Activated T-helper 2 cell treated with anti-CD3 and anti-CD28 coated beads, Interferon-gamma antibody, Interleukin-2, Interleukin-4, amounts not matched to agents 10 μg/mL and 5 μg/mL and 100 μg/mL, durations not matched to agents 14 hours and 24 hours and 36 hours (primary cell): ENCODE measurements around the gene MSRB3. TPM values are rescaled to one million over a fixed set of nuclear protein-coding genes. Genes with fewer than 3 reads are reported as not detected.
"Not testable (repeated sequence)": the region's sequence is repeated elsewhere in the genome, so short reads cannot be mapped to it uniquely, and the experiment has no call there.

Experiments used
- DNase-seq: peaks from one replicate; pipeline ENCODE4 v3.0.0; 2021; ENCODE audit warnings: low spot score
- H3K27ac Mint-ChIP-seq: one replicate; pipeline ENCODE4 v1.8.0; 2021; ENCODE audit warnings: mixed read lengths
- H3K27me3 Mint-ChIP-seq: one replicate; pipeline ENCODE4 v1.8.0; 2021; ENCODE audit warnings: low read depth, mixed read lengths
- H3K36me3 Mint-ChIP-seq: one replicate; pipeline ENCODE4 v1.8.0; 2021; ENCODE audit warnings: low read depth, mixed read lengths
- H3K4me1 Mint-ChIP-seq: one replicate; pipeline ENCODE4 v1.8.0; 2021; ENCODE audit warnings: low read depth, mixed read lengths
- H3K4me3 Mint-ChIP-seq: one replicate; pipeline ENCODE4 v1.8.0; 2021; ENCODE audit warnings: low read depth, mild to moderate bottlenecking, moderate library complexity, mixed read lengths
- H3K9me3 Mint-ChIP-seq: one replicate; pipeline ENCODE4 v1.8.0; 2021; ENCODE audit warnings: mixed read lengths
- intact Hi-C: fragments of 100-400 bp; cut with micrococcal nuclease; formaldehyde crosslinking; loops from one replicate; pipeline ENCODE4 v1.15.1; 2023
- total RNA-seq: library from RNA; stranded (reverse); gene quantifications from 2 replicates; pipeline ENCODE4 v1.2.3, GENCODE V29; 2022

MSRB3 gene
- total RNA-seq, 1 donor from 2014 or later = 0.18 TPM

- Mint-ChIP-seq H3K27ac (no peak overlapping the region), H3K9me3 (no peaks in the 10 kb centered on the region), H3K27me3 (peaks cover 50% of the 10 kb centered on the region), H3K36me3 (no peaks in the 10 kb centered on the region), H3K4me1 (peaks cover 3% of the 10 kb centered on the region), H3K4me3 (no peak overlapping the region)
- intact Hi-C loops = no loop called here
- DNase-seq = no peak
Observed at GRCh38 chr12:65274602-65275272, 3.7 kb upstream of the MSRB3 start.

- intact Hi-C loops = no loop called here
- Mint-ChIP-seq H3K27ac (no peak overlapping the region), H3K36me3 (no peaks in the 10 kb centered on the region), H3K27me3 (peaks cover 57% of the 10 kb centered on the region), H3K9me3 (no peaks in the 10 kb centered on the region), H3K4me3 (no peak overlapping the region), H3K4me1 (peaks cover 4% of the 10 kb centered on the region)
- DNase-seq = no peak
Observed at GRCh38 chr12:65275627-65276026, 2.9 kb upstream of the MSRB3 start.

GRCh38 chr12:65276916-65277530 is 1.5 kb upstream of the MSRB3 start:
- no peaks in the 10 kb centered on the region for H3K36me3 Mint-ChIP-seq
- no peaks in the 10 kb centered on the region for H3K9me3 Mint-ChIP-seq
- intact Hi-C loops = no loop called here
- no peak overlapping the region for H3K4me3 Mint-ChIP-seq
- no peak for DNase-seq
- H3K27ac Mint-ChIP-seq = no peak overlapping the region
- H3K27me3 Mint-ChIP-seq = peaks cover 67% of the 10 kb centered on the region
- H3K4me1 Mint-ChIP-seq = peaks cover 4% of the 10 kb centered on the region

- H3K27me3 Mint-ChIP-seq = peaks cover 73% of the 10 kb centered on the region
- no peak overlapping the region for H3K27ac Mint-ChIP-seq
- no peaks in the 10 kb centered on the region for H3K9me3 Mint-ChIP-seq
- H3K36me3 Mint-ChIP-seq = no peaks in the 10 kb centered on the region
- H3K4me1 Mint-ChIP-seq = peaks cover 4% of the 10 kb centered on the region
- DNase-seq = no peak
- H3K4me3 Mint-ChIP-seq = peak overlapping the region; percentile 54
- intact Hi-C loops = no loop called here
Observed at GRCh38 chr12:65277994-65278575, 398 bp upstream of the MSRB3 start.

- Mint-ChIP-seq H3K4me3 (peak overlapping the region; percentile 43), H3K27ac (no peak overlapping the region), H3K27me3 (peaks cover 64% of the 10 kb centered on the region), H3K4me1 (peaks cover 4% of the 10 kb centered on the region), H3K9me3 (no peaks in the 10 kb centered on the region), H3K36me3 (no peaks in the 10 kb centered on the region)
- intact Hi-C loops = no loop called here
- no peak for DNase-seq
Observed at GRCh38 chr12:65279369-65280112, 1.1 kb downstream of the MSRB3 start.

GRCh38 chr12:65280306-65280705 is 1.8 kb downstream of the MSRB3 start:
- Mint-ChIP-seq H3K4me3 (no peak overlapping the region), H3K9me3 (no peaks in the 10 kb centered on the region), H3K36me3 (no peaks in the 10 kb centered on the region), H3K27ac (no peak overlapping the region), H3K27me3 (peaks cover 59% of the 10 kb centered on the region), H3K4me1 (peaks cover 4% of the 10 kb centered on the region)
- intact Hi-C loops = no loop called here
- no peak for DNase-seq

- Mint-ChIP-seq H3K9me3 (no peaks in the 10 kb centered on the region), H3K27me3 (peaks cover 40% of the 10 kb centered on the region), H3K4me1 (peaks cover 4% of the 10 kb centered on the region), H3K27ac (no peak overlapping the region), H3K4me3 (no peak overlapping the region), H3K36me3 (no peaks in the 10 kb centered on the region)
- no peak for DNase-seq
- intact Hi-C loops = no loop called here
Observed at GRCh38 chr12:65282840-65283239, 4.4 kb downstream of the MSRB3 start.

GRCh38 chr12:65285532-65285931 is 7.0 kb downstream of the MSRB3 start:
- H3K9me3 Mint-ChIP-seq, H3K27ac Mint-ChIP-seq, H3K36me3 Mint-ChIP-seq, DNase-seq, H3K4me1 Mint-ChIP-seq, H3K4me3 Mint-ChIP-seq, intact Hi-C loops: not testable (repeated sequence)
- peaks cover 26% of the 10 kb centered on the region for H3K27me3 Mint-ChIP-seq

- H3K4me3 Mint-ChIP-seq = no peak overlapping the region
- DNase-seq = no peak
- peaks cover 16% of the 10 kb centered on the region for H3K27me3 Mint-ChIP-seq
- no peaks in the 10 kb centered on the region for H3K4me1 Mint-ChIP-seq
- intact Hi-C loops = no loop called here
- no peaks in the 10 kb centered on the region for H3K36me3 Mint-ChIP-seq
- H3K27ac Mint-ChIP-seq = no peak overlapping the region
- H3K9me3 Mint-ChIP-seq = no peaks in the 10 kb centered on the region
Observed at GRCh38 chr12:65287426-65287825, 8.9 kb downstream of the MSRB3 start.

- Mint-ChIP-seq H3K4me3 (no peak overlapping the region), H3K27ac (no peak overlapping the region), H3K36me3 (no peaks in the 10 kb centered on the region), H3K4me1 (no peaks in the 10 kb centered on the region), H3K27me3 (peaks cover 15% of the 10 kb centered on the region), H3K9me3 (no peaks in the 10 kb centered on the region)
- DNase-seq = no peak
- intact Hi-C loops = no loop called here
Observed at GRCh38 chr12:65292241-65292640, 13.8 kb downstream of the MSRB3 start.

GRCh38 chr12:65293735-65294134 is 15.3 kb downstream of the MSRB3 start:
- DNase-seq = no peak
- intact Hi-C loops = no loop called here
- Mint-ChIP-seq H3K4me3 (no peak overlapping the region), H3K4me1 (no peaks in the 10 kb centered on the region), H3K9me3 (no peaks in the 10 kb centered on the region), H3K36me3 (no peaks in the 10 kb centered on the region), H3K27me3 (peaks cover 15% of the 10 kb centered on the region), H3K27ac (no peak overlapping the region)

GRCh38 chr12:65294641-65295262 is 16.3 kb downstream of the MSRB3 start:
- intact Hi-C loops = no loop called here
- Mint-ChIP-seq H3K27me3 (peaks cover 19% of the 10 kb centered on the region), H3K9me3 (no peaks in the 10 kb centered on the region), H3K4me3 (no peak overlapping the region), H3K27ac (no peak overlapping the region), H3K4me1 (no peaks in the 10 kb centered on the region), H3K36me3 (no peaks in the 10 kb centered on the region)
- no peak for DNase-seq
